K562 (cell line): Measurements from ENCODE around the gene PLAAT4. TPM values are rescaled to one million over a fixed set of nuclear protein-coding genes. Genes with fewer than 3 reads are reported as not detected.

ENCODE experiments used
- ATF3 ChIP-seq, 2 experiments: fragments of 450-650 bp in 1 of 2; sonication (generic) in 1 of 2; formaldehyde crosslinking in 1 of 2; IDR thresholded peaks in 1 of 2; conservative IDR thresholded peaks in 1 of 2; 2 replicates each; pipeline versions ENCODE4 v1.6.1 to v1.8.1; 2016 to 2023; ENCODE audit warnings: mild to moderate bottlenecking in 2 of 2, moderate library complexity in 2 of 2, inconsistent platforms in 1 of 2, missing genetic modification reagents in 1 of 2
- CBFA2T3 ChIP-seq: fragments of 450-650 bp; IDR thresholded peaks from 2 replicates; pipeline ENCODE4 v1.6.1; 2017
- DPF2 ChIP-seq: fragments of 450-650 bp; IDR thresholded peaks from 2 replicates; pipeline ENCODE4 v1.6.1; 2016
- E2F4 ChIP-seq: sonication (generic); formaldehyde crosslinking; IDR thresholded peaks from 2 replicates; pipeline ENCODE4 v1.8.0; 2022; ENCODE audit warnings: mild to moderate bottlenecking, low read depth, missing genetic modification reagents
- EGR1 ChIP-seq: fragments of 450-650 bp; conservative IDR thresholded peaks from 2 replicates; pipeline ENCODE4 v1.6.1; 2017; ENCODE audit warnings: mild to moderate bottlenecking
- GTF2E2 ChIP-seq: fragments of 200-800 bp; sonication (Bioruptor generic); IDR thresholded peaks from 2 replicates; pipeline ENCODE4 v1.6.1; 2016; ENCODE audit warnings: missing genetic modification characterization, missing compliant biosample characterization
- HDAC8 ChIP-seq: fragments of 450-650 bp; IDR thresholded peaks from 2 replicates; pipeline ENCODE4 v1.6.1; 2016; ENCODE audit warnings: mild to moderate bottlenecking, missing genetic modification characterization, moderate library complexity, missing compliant biosample characterization
- JUND ChIP-seq, 2 experiments: IDR thresholded peaks; 2 replicates in 1 of 2; 3 replicates in 1 of 2; pipeline ENCODE4 v1.6.1; 2011; ENCODE audit warnings: borderline replicate concordance in 2 of 2, low read depth in 2 of 2, low read length in 2 of 2, improper control_type of control experiment in 1 of 2, missing biosample characterization in 1 of 2, missing genetic modification characterization in 1 of 2, missing genetic modification reagents in 1 of 2
- MBD2 ChIP-seq: sonication (generic); IDR thresholded peaks from 2 replicates; pipeline ENCODE4 v1.6.1; 2016; ENCODE audit warnings: low read depth, borderline replicate concordance
- NONO ChIP-seq, 2 experiments: fragments of 200-400 bp in 1 of 2; fragments of 450-650 bp in 1 of 2; formaldehyde crosslinking in 1 of 2; IDR thresholded peaks; 2 replicates each; pipeline ENCODE4 v1.6.1; 2017; ENCODE audit warnings: low read depth in 2 of 2, mild to moderate bottlenecking in 2 of 2, moderate library complexity in 2 of 2, low read length in 1 of 2
- PKNOX1 ChIP-seq: fragments of 450-650 bp; IDR thresholded peaks from 2 replicates; pipeline ENCODE4 v1.6.1; 2016
- PML ChIP-seq: IDR thresholded peaks from 2 replicates; pipeline ENCODE4 v1.6.1; 2012; ENCODE audit warnings: low read length, inconsistent platforms
- POLR3A ChIP-seq: IDR thresholded peaks from 2 replicates; pipeline ENCODE4 v1.6.1; 2011; ENCODE audit warnings: borderline replicate concordance, mild to moderate bottlenecking, moderate library complexity; ENCODE audit not compliant: insufficient read length, insufficient read depth; ENCODE audit errors: extremely low read depth
- STAT5A ChIP-seq: IDR thresholded peaks from 2 replicates; pipeline ENCODE4 v1.6.1; 2012; ENCODE audit warnings: low read length, inconsistent platforms, borderline replicate concordance
- SUPT5H ChIP-seq: fragments of 450-650 bp; IDR thresholded peaks from 2 replicates; pipeline ENCODE4 v1.6.1; 2016
- TAF9B ChIP-seq: fragments of 450-650 bp; IDR thresholded peaks from 2 replicates; pipeline ENCODE4 v1.6.1; 2018; ENCODE audit warnings: mild to moderate bottlenecking; ENCODE audit not compliant: partially characterized antibody
- TRIM28 ChIP-seq: fragments of 450-650 bp; IDR thresholded peaks from 2 replicates; pipeline ENCODE4 v1.6.1; 2017
- ZNF217 ChIP-seq: sonication (generic); formaldehyde crosslinking; IDR thresholded peaks from 2 replicates; pipeline ENCODE4 v1.8.0; 2022; ENCODE audit warnings: mild to moderate bottlenecking, missing genetic modification reagents
- ZNF592 ChIP-seq: fragments of 450-650 bp; IDR thresholded peaks from 2 replicates; pipeline ENCODE4 v1.6.1; 2017; ENCODE audit warnings: antibody characterized with exemption, mild to moderate bottlenecking
- ZNF644 ChIP-seq: fragments of 200-800 bp; sonication (Bioruptor generic); IDR thresholded peaks from 2 replicates; pipeline ENCODE4 v1.6.1; 2016; ENCODE audit warnings: low read depth, missing genetic modification characterization, missing compliant biosample characterization
- ZNF699 ChIP-seq: fragments of 250-450 bp; sonication (Bioruptor Pico); IDR thresholded peaks from 2 replicates; pipeline ENCODE4 v1.8.0; 2021; ENCODE audit warnings: mild to moderate bottlenecking, moderate library complexity; ENCODE audit not compliant: insufficient replicate concordance
- polyA plus RNA-seq, 8 experiments: library from polyadenylated mRNA; depleted of rRNA in 4 of 8; stranded (reverse) in 5 of 8; unstranded in 3 of 8; fragments of >200 nt; fragmentation: Nextera tagmentation in 2 of 8; fragmentation: Illumina TruSeq in 1 of 8; extraction: Ambion mirVana in 2 of 8; extraction: Trizol in 1 of 8; gene quantifications; 2 replicates each; pipeline versions ENCODE4 v1.2.1 to v1.2.3, GENCODE V29; 2011 to 2014; ENCODE audit warnings: inconsistent platforms in 1 of 8, missing spikeins in 1 of 8
- total RNA-seq, 7 experiments: library from RNA; depleted of rRNA in 6 of 7; stranded (reverse); fragments of >200 nt in 6 of 7; fragmentation: Illumina TruSeq in 2 of 7; extraction: Trizol in 2 of 7; gene quantifications; 2 replicates each; pipeline versions ENCODE4 v1.2.1 to v1.2.3, GENCODE V29; 2011 to 2021; ENCODE audit warnings: low replicate concordance in 1 of 7

The PLAAT4 gene
- total and polyA plus RNA-seq, 9 of the 15 experiments (the other 6 are each of a cell fraction or from before 2014, with no cell fraction given) = 0.54 to 3.0 (median 1.3) TPM; not detected in 1

GRCh38 chr11:63505857-63506528 is 30.6 kb upstream of the PLAAT4 start, which contains the start of gene LGALS12 (continued):
- TF ChIP-seq ZNF644 (tag) (0 out of 2 replicates have a peak, but pooled peaks have one; percentile 41), GTF2E2 (tag) (no peak), SUPT5H (no peak), ATF3 (IDR thresholded peaks at IDR 0.05) (peak; percentile 85), ATF3 (CRISPR knock-in tag; conservative IDR thresholded peaks at IDR 0.05) (no peak), ZNF217 (CRISPR knock-in tag) (no peak), HDAC8 (tag) (no peak), TRIM28 (no peak), STAT5A (no peak), EGR1 (no peak), ZNF699 (CRISPR knock-in tag) (no peak), E2F4 (no peak), TAF9B (no peak), POLR3A (no peak), PKNOX1 (peak; percentile 4; the same call in 1 of the 2 replicates), DPF2 (peak; percentile 45), JUND (IDR thresholded peaks at IDR 0.05; ENCODE audit: borderline replicate concordance, low read depth, low read length) (peak; percentile 88), JUND (tag; IDR thresholded peaks at IDR 0.05; ENCODE audit: borderline replicate concordance, low read depth, low read length) (peak; percentile 77; the same call in 2 of the 3 replicates), NONO (IDR thresholded peaks at IDR 0.05; ENCODE audit: low read depth in 2 of 2, low read length in 1 of 2) (no peak), ZNF592 (0 out of 2 replicates have a peak, but pooled peaks have one; percentile 41), PML (no peak), MBD2 (no peak), CBFA2T3 (peak; percentile 42; the same call in 1 of the 2 replicates)
